ENCODE data around the gene ULK2.

DNA sequence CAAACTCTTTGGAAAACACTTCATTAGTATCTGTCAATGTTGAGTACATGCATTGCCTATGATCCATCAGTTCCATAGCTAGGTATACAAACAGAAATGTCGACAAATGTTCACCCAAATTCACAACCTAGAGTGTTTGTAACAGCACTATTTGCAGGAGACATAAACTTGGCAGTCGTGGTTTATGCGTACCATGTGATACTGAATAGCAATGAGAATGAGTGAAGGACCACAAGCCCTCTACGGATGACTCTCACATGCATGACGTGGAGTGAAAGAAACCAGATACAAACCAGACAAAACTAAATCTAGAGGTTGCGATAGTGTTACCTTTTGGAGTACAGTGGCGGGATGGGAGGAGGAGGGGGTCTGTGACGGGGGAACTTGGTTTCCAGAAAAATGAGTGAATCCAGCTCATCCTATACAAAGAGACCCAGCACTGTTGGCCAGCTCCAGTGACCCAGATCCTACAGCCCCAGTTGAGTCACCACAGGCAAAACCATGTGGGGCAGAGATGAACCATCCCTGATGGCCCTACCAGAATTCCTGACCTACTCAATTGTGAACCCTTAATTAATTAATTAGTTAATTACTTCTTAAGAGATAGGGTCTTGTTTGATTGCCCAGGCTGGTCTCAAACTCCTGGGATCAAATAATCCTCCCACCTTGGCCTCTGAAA is 15.9 kb upstream of the ULK2 start:
- TF ChIP-seq, protein P1, sequence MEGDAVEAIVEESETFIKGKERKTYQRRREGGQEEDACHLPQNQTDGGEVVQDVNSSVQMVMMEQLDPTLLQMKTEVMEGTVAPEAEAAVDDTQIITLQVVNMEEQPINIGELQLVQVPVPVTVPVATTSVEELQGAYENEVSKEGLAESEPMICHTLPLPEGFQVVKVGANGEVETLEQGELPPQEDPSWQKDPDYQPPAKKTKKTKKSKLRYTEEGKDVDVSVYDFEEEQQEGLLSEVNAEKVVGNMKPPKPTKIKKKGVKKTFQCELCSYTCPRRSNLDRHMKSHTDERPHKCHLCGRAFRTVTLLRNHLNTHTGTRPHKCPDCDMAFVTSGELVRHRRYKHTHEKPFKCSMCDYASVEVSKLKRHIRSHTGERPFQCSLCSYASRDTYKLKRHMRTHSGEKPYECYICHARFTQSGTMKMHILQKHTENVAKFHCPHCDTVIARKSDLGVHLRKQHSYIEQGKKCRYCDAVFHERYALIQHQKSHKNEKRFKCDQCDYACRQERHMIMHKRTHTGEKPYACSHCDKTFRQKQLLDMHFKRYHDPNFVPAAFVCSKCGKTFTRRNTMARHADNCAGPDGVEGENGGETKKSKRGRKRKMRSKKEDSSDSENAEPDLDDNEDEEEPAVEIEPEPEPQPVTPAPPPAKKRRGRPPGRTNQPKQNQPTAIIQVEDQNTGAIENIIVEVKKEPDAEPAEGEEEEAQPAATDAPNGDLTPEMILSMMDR (IDR thresholded peaks at IDR 0.05): no peak
- TF ChIP-seq POLR2A (IDR thresholded peaks at IDR 0.05): no peak

Measured in heart left ventricle (tissue), 13 donors.